IPS-18a (cell line): Measurements from ENCODE around the gene CLCN3.
"Not testable (repeated sequence)": the region's sequence is repeated elsewhere in the genome, so short reads cannot be mapped to it uniquely, and the experiment has no call there.

Source experiments
- H3K27ac ChIP-seq: one replicate; pipeline ENCODE4 v1.5.1; 2013; ENCODE audit warnings: low read length
- H3K27me3 ChIP-seq: one replicate; pipeline ENCODE4 v1.6.1; 2013; ENCODE audit warnings: mild to moderate bottlenecking, low read length; ENCODE audit not compliant: control insufficient read depth, insufficient read depth
- H3K36me3 ChIP-seq: one replicate; pipeline ENCODE4 v1.6.1; 2013; ENCODE audit warnings: low read depth, low read length; ENCODE audit not compliant: control insufficient read depth
- H3K4me1 ChIP-seq: one replicate; pipeline ENCODE4 v1.6.1; 2013; ENCODE audit warnings: low read depth, low read length; ENCODE audit not compliant: control insufficient read depth
- H3K4me3 ChIP-seq: one replicate; pipeline ENCODE4 v1.5.1; 2013; ENCODE audit warnings: low read length
- H3K9ac ChIP-seq: one replicate; pipeline ENCODE4 v1.6.1; 2013; ENCODE audit warnings: mild to moderate bottlenecking, low read length, moderate library complexity
- H3K9me3 ChIP-seq: one replicate; pipeline ENCODE4 v1.6.1; 2013; ENCODE audit warnings: low read depth, low read length; ENCODE audit not compliant: control insufficient read depth

CLCN3 gene

DNA sequence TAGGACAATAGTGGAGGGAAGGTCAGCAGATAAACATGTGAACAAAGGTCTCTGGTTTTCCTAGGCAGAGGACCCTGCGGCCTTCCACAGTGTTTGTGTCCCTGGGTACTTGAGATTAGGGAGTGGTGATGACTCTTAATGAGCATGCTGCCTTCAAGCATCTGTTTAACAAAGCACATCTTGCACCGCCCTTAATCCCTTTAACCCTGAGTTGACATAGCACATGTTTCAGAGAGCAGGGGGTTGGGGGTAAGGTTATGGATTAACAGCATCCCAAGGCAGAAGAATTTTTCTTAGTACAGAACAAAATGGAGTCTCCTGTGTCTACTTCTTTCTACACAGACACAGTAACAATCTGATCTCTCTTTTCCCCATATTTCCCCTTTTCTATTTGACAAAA lies 58.1 kb downstream of the CLCN3 start:
- not testable (repeated sequence) for H3K4me1 ChIP-seq

DNA sequence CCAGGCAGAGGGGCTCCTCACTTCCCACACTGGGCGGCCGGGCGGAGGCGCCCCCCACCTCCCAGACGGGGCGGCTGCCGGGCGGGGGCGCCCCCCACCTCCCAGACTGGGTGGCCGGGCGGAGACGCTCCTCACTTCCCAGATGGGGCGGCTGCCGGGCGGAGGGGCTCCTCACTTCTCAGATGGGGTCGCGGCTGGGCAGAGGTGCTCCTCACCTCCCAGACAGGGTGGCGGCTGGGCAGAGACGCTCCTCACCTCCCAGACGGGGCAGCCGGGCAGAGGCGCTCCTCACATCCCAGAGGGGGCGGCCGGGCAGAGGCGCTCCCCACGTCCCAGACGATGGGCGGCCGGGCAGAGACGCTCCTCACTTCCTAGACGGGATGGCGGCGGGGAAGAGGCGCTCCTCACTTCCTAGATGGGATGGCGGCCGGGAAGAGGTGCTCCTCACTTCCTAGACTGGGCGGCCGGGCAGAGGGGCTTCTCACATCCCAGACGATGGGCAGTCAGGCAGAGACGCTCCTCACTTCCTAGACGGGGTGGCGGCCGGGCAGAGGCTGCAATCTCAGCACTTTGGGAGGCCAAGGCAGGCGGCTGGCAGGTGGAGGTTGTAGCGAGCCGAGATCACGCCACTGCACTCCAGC lies 58.7 kb downstream of the CLCN3 start:
- H3K36me3 ChIP-seq, H3K27ac ChIP-seq, H3K4me3 ChIP-seq, H3K9ac ChIP-seq, H3K4me1 ChIP-seq, H3K27me3 ChIP-seq, H3K9me3 ChIP-seq: not testable (repeated sequence)

More for the DNA sequence above, 58.1 kb downstream of the CLCN3 start:
- not testable (repeated sequence) for H3K9ac ChIP-seq, H3K4me3 ChIP-seq, H3K27ac ChIP-seq, H3K27me3 ChIP-seq, H3K9me3 ChIP-seq, H3K36me3 ChIP-seq

DNA sequence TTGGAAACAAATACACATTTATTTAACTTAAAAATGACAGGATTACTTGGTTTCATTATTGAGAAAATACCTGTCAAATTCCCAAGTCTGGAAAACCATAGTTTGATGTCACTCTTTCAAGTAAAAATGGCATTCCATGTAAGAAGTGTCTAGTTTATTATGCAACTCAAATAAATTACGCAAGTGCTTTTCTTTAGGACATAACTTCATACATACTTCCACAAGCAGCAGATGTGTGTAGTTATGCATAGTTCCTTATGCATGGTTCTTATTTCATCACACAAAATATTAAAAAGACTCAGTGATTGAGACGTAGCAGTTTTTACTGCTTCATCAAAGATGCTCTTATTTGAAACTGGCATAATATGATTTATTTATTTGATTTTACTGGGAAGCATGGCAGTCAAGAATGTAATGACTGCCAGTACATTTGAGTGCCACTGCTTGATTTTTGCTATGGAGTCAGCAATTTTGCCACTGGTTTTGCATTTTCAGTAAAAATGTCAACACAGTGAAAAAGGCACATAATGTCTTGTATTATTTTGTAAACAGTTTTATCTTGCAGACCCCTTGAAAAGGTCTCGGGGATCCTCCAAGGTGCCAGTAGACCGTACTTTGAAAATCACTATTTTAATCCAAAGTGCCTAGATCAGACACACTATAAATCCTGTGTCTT lies 62.1 kb downstream of the CLCN3 start:
- H3K27me3 ChIP-seq: no peaks in the 10 kb centered on the region
- H3K4me3 ChIP-seq: no peak overlapping the region
- H3K9me3 ChIP-seq: no peaks in the 10 kb centered on the region
- H3K27ac ChIP-seq: no peak overlapping the region
- no peaks in the 10 kb centered on the region for H3K36me3 ChIP-seq
- no peak overlapping the region for H3K9ac ChIP-seq
- H3K4me1 ChIP-seq: no peaks in the 10 kb centered on the region

DNA sequence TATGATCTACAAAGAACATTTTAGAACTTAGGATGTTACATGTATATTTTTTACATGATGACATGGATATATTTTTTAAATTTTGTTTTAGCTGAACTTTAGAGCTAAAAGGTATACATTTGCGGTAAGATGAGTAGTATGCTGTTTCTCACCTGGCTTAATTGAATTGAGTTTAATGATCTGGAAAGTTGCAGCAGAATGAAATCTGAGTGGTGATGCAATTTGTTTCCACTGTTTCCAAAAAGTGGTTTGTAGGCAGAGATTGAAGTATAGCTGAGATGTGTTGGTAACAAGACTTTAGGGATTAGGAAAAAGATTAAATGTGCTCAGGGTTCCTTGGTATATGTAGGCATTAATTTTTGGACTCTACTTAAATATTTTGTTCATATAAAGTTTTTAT lies 69.3 kb downstream of the CLCN3 start:
- Histone ChIP-seq H3K27ac (no peak overlapping the region), H3K9ac (no peak overlapping the region), H3K27me3 (no peaks in the 10 kb centered on the region), H3K9me3 (no peaks in the 10 kb centered on the region), H3K4me3 (no peak overlapping the region), H3K4me1 (no peaks in the 10 kb centered on the region), H3K36me3 (peaks cover 3% of the 10 kb centered on the region)

DNA sequence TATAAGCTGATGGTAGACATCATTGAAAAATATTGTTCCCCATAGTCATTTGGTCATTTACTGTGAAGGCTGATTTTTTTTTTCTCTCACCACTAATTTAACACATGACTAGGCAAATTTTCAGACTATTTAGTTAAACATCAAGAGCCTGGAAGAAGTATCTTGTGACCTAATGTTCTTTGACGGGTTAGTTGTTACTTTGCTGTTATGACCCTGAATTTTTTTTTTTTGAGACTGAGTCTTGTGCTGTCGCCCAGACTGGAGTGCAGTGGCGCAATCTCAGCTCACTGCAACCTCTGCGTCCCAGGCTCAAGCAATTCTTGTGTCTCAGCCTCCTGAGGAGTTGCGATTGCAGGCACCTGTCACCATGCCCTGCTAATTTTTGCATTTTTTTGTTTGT lies 70.4 kb downstream of the CLCN3 start:
- Histone ChIP-seq H3K27ac (no peak overlapping the region), H3K9ac (no peak overlapping the region), H3K36me3 (peaks cover 3% of the 10 kb centered on the region), H3K27me3 (no peaks in the 10 kb centered on the region), H3K9me3 (no peaks in the 10 kb centered on the region), H3K4me3 (no peak overlapping the region), H3K4me1 (no peaks in the 10 kb centered on the region)

DNA sequence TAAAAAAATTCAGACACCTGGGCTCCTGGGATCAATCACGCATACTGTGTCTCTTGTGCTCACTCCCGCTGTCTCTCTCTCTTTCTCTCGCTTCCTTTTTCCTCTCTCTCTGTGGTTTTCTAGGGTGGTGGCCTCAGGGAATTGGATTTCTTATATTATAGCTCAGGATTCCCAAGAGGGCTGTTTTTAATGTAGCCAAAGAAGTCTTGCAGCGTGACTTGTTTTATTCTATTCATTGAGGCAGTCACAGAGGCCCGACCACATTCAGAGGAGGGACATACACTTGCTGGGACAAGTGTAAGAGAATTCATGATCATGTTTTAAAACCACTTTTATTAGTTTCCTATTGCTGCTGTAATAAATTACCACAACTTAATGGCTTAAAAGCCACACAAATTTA lies 78.0 kb downstream of the CLCN3 start:
- H3K4me3 ChIP-seq: no peak overlapping the region
- no peaks in the 10 kb centered on the region for H3K27me3 ChIP-seq
- H3K9me3 ChIP-seq: no peaks in the 10 kb centered on the region
- H3K36me3 ChIP-seq: peaks cover 4% of the 10 kb centered on the region
- H3K4me1 ChIP-seq: no peaks in the 10 kb centered on the region
- H3K27ac ChIP-seq: no peak overlapping the region
- no peak overlapping the region for H3K9ac ChIP-seq

DNA sequence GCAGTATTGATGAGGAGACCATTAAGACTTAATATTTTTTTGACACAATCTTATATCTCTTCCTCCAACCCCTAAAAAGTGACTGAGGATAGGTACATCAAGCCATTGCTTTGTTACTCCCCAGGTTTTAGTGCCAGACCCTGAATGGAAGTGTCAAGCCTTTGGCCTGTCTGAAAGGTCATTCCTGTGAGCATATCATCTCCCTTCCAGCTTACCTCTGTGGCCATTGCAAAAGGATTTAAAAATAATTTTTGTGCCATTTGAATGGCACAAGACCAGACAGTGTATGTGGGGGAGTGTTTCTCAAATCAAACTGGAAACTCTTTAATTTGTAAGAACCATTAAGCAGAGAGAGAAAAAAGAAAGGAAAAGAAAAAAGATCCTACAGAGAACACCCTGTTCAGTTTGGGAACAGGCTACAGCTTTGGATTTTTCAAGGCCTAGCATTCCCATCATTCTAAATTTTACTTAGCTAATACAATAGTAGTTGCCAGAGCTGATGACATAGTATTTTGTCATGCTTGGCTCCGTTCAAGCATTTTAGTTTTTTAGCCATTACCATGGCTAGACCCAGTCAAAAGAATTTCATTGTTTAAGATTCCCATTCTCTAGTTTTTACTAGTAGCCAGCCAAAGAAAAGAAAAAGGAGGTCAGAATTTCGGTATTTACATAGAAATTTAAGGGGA lies 87.7 kb downstream of the CLCN3 start:
- H3K9ac ChIP-seq: no peak overlapping the region
- peaks cover 8% of the 10 kb centered on the region for H3K36me3 ChIP-seq
- H3K27me3 ChIP-seq: no peaks in the 10 kb centered on the region
- H3K4me3 ChIP-seq: no peak overlapping the region
- H3K9me3 ChIP-seq: no peaks in the 10 kb centered on the region
- H3K27ac ChIP-seq: no peak overlapping the region
- no peaks in the 10 kb centered on the region for H3K4me1 ChIP-seq

DNA sequence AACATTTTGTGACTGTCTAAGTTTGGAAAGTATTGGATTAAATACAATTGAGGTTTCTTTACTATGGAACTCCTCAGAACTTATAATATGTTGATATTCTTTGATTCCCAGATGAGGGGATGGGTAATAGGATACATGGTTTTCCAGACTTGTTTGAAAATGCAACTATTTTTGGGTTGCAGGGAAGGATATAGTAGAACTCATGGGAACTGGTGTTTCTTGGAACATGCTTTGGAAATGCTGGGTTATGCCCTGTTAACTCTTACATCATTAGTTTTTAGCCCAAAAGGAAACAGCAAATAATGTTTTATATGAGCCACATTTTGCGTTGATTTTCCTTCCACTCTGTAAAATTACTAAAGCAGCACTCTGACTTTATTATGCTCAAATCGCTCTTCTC lies 95.4 kb downstream of the CLCN3 start:
- Histone ChIP-seq H3K27me3 (no peaks in the 10 kb centered on the region), H3K9ac (no peak overlapping the region), H3K9me3 (no peaks in the 10 kb centered on the region), H3K27ac (no peak overlapping the region), H3K4me3 (no peak overlapping the region), H3K4me1 (no peaks in the 10 kb centered on the region), H3K36me3 (peaks cover 10% of the 10 kb centered on the region)

DNA sequence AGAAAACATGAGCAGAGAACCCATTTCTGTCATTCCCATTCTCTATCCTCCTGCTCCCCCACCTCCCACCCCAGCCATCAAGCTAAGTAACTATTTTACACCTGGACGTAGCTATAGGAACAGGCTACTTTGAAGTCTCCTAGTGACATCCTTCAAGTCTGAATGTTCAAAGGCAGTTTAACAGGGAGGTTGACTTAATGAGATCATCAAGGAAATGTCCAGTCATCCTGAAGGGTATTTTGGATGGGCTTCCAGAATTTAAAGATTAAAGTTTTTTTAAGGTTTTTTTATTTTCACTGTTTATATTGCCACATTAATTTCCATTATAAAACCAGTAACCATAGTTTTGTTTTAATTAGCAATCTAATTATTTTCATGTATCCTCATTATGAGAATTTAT lies 96.3 kb downstream of the CLCN3 start:
- peaks cover 10% of the 10 kb centered on the region for H3K36me3 ChIP-seq
- H3K27me3 ChIP-seq: no peaks in the 10 kb centered on the region
- H3K9me3 ChIP-seq: no peaks in the 10 kb centered on the region
- no peak overlapping the region for H3K27ac ChIP-seq
- no peak overlapping the region for H3K9ac ChIP-seq
- H3K4me1 ChIP-seq: no peaks in the 10 kb centered on the region
- no peak overlapping the region for H3K4me3 ChIP-seq

DNA sequence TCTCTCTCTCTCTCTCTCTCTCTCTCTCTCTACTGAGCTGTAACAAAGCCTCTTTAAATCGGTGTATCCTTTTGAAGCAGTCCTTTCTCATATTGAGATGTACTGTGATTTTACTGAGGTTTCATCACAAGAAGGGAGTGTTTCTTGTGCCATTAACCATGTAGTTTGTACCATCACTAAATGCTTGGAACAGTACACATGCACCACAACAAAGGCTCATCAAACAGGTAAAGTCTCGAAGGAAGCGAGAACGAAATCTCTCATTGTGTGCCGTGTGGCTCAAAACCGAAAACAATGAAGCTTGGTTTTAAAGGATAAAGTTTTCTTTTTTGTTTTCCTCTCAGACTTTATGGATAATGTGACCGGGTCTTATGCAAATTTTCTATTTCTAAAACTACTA lies 100.2 kb downstream of the CLCN3 start:
- Histone ChIP-seq H3K9me3 (no peaks in the 10 kb centered on the region), H3K36me3 (peaks cover 4% of the 10 kb centered on the region), H3K27me3 (no peaks in the 10 kb centered on the region)

DNA sequence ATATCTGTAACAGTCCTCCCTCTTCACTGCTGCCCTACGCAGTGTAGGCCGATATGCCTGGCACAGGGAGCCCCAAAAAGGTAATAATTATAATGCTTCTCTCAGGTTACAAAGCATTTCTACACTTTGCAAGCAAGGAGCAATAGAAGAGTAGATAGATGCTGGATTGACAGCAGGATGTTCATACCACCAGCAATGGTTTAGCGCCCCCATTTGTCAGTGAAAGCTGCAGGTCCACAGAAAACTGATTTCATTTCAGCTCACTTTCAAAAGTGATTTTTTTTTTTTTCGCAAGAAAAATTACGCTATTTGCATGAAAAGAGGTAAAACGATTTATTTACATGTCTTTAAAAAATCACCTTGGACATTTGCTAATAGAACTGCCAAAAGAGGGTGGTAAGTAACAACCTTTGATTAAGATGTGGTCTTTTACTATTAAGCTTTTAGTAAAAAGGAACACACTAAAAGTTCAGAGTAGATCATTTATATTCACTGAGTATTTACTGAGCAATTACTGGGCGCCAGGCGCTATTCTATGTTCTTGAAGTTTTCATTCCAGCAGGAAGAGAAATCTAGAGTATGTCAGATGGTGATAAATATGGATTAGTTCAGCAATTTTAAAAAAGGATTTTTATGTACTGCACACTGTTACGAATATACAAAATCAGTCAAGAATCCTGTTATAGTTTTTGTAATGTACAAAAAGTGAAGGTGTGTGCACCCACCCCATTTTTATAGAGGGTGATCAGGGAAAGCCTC lies 103.0 kb downstream of the CLCN3 start:
- no peaks in the 10 kb centered on the region for H3K4me1 ChIP-seq
- no peak overlapping the region for H3K9ac ChIP-seq
- H3K27me3 ChIP-seq: no peaks in the 10 kb centered on the region
- H3K4me3 ChIP-seq: no peak overlapping the region
- no peaks in the 10 kb centered on the region for H3K9me3 ChIP-seq
- no peak overlapping the region for H3K27ac ChIP-seq
- no peaks in the 10 kb centered on the region for H3K36me3 ChIP-seq

More for the DNA sequence above, 100.2 kb downstream of the CLCN3 start:
- no peaks in the 10 kb centered on the region for H3K4me1 ChIP-seq
- H3K27ac ChIP-seq: no peak overlapping the region
- no peak overlapping the region for H3K4me3 ChIP-seq
- H3K9ac ChIP-seq: no peak overlapping the region
